Measurements from ENCODE around the gene TSTD2. TPM values are rescaled to one million over a fixed set of nuclear protein-coding genes. Genes with fewer than 3 reads are reported as not detected.

TSTD2 gene
- total RNA-seq, 1 experiment from 2014 or later: 16.8 TPM

DNA sequence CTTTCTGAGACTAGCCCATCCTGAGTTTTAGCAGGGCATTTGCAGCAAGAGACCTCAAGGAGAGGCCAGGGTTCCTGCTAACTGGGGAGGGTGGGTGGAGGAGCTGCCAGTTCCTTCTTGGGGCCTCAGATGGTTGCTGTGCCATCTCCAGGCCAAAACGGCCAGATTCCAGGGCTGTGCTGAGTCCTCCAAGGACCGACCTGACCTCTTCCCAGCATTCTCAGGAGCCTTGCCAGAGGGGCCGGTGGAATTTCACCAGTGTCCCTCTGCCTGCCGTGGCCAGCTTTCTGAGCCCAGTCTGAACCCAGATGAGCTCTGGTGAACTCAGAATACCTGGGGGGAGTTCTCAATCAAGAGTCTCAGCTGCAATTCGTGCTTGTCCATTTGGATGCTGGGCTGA lies 54.3 kb downstream of the TSTD2 start:
- DNase-seq (ENCODE audit: low spot score) (no peak), ATAC-seq (no peak)
- no peaks in the 10 kb centered on the region for H3K9me3 Mint-ChIP-seq
- TF ChIP-seq, protein P1, sequence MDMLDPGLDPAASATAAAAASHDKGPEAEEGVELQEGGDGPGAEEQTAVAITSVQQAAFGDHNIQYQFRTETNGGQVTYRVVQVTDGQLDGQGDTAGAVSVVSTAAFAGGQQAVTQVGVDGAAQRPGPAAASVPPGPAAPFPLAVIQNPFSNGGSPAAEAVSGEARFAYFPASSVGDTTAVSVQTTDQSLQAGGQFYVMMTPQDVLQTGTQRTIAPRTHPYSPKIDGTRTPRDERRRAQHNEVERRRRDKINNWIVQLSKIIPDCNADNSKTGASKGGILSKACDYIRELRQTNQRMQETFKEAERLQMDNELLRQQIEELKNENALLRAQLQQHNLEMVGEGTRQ (CRISPR knock-in tag; IDR thresholded peaks at IDR 0.05): no peak
- TF ChIP-seq HMGA2 (CRISPR knock-in tag; IDR thresholded peaks at IDR 0.05) (no peak), IRF2 (CRISPR knock-in tag; IDR thresholded peaks at IDR 0.05; ENCODE audit: borderline replicate concordance, low read depth) (no peak), FOXP1 (CRISPR knock-in tag; IDR thresholded peaks at IDR 0.05; ENCODE audit: borderline replicate concordance) (no peak), ZNF263 (CRISPR knock-in tag; IDR thresholded peaks at IDR 0.05; ENCODE audit: low read depth) (no peak), EMX1 (CRISPR knock-in tag; IDR thresholded peaks at IDR 0.05) (no peak), NFE2L1 (CRISPR knock-in tag; IDR thresholded peaks at IDR 0.05) (no peak), GTF2I (CRISPR knock-in tag; conservative IDR thresholded peaks at IDR 0.05) (no peak), NFATC4 (CRISPR knock-in tag; IDR thresholded peaks at IDR 0.05) (no peak), NFYB (CRISPR knock-in tag; conservative IDR thresholded peaks at IDR 0.05; ENCODE audit: low read depth) (no peak)
- TF ChIP-seq, protein P2, sequence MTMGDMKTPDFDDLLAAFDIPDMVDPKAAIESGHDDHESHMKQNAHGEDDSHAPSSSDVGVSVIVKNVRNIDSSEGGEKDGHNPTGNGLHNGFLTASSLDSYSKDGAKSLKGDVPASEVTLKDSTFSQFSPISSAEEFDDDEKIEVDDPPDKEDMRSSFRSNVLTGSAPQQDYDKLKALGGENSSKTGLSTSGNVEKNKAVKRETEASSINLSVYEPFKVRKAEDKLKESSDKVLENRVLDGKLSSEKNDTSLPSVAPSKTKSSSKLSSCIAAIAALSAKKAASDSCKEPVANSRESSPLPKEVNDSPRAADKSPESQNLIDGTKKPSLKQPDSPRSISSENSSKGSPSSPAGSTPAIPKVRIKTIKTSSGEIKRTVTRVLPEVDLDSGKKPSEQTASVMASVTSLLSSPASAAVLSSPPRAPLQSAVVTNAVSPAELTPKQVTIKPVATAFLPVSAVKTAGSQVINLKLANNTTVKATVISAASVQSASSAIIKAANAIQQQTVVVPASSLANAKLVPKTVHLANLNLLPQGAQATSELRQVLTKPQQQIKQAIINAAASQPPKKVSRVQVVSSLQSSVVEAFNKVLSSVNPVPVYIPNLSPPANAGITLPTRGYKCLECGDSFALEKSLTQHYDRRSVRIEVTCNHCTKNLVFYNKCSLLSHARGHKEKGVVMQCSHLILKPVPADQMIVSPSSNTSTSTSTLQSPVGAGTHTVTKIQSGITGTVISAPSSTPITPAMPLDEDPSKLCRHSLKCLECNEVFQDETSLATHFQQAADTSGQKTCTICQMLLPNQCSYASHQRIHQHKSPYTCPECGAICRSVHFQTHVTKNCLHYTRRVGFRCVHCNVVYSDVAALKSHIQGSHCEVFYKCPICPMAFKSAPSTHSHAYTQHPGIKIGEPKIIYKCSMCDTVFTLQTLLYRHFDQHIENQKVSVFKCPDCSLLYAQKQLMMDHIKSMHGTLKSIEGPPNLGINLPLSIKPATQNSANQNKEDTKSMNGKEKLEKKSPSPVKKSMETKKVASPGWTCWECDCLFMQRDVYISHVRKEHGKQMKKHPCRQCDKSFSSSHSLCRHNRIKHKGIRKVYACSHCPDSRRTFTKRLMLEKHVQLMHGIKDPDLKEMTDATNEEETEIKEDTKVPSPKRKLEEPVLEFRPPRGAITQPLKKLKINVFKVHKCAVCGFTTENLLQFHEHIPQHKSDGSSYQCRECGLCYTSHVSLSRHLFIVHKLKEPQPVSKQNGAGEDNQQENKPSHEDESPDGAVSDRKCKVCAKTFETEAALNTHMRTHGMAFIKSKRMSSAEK (CRISPR knock-in tag; IDR thresholded peaks at IDR 0.05; ENCODE audit: borderline replicate concordance): no peak
- TF ChIP-seq, protein P3, sequence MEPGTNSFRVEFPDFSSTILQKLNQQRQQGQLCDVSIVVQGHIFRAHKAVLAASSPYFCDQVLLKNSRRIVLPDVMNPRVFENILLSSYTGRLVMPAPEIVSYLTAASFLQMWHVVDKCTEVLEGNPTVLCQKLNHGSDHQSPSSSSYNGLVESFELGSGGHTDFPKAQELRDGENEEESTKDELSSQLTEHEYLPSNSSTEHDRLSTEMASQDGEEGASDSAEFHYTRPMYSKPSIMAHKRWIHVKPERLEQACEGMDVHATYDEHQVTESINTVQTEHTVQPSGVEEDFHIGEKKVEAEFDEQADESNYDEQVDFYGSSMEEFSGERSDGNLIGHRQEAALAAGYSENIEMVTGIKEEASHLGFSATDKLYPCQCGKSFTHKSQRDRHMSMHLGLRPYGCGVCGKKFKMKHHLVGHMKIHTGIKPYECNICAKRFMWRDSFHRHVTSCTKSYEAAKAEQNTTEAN (CRISPR knock-in tag; IDR thresholded peaks at IDR 0.05): no peak
- TF ChIP-seq, protein P4, sequence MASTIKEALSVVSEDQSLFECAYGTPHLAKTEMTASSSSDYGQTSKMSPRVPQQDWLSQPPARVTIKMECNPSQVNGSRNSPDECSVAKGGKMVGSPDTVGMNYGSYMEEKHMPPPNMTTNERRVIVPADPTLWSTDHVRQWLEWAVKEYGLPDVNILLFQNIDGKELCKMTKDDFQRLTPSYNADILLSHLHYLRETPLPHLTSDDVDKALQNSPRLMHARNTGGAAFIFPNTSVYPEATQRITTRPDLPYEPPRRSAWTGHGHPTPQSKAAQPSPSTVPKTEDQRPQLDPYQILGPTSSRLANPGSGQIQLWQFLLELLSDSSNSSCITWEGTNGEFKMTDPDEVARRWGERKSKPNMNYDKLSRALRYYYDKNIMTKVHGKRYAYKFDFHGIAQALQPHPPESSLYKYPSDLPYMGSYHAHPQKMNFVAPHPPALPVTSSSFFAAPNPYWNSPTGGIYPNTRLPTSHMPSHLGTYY (CRISPR knock-in tag; IDR thresholded peaks at IDR 0.05): no peak
- TF ChIP-seq, protein P5, sequence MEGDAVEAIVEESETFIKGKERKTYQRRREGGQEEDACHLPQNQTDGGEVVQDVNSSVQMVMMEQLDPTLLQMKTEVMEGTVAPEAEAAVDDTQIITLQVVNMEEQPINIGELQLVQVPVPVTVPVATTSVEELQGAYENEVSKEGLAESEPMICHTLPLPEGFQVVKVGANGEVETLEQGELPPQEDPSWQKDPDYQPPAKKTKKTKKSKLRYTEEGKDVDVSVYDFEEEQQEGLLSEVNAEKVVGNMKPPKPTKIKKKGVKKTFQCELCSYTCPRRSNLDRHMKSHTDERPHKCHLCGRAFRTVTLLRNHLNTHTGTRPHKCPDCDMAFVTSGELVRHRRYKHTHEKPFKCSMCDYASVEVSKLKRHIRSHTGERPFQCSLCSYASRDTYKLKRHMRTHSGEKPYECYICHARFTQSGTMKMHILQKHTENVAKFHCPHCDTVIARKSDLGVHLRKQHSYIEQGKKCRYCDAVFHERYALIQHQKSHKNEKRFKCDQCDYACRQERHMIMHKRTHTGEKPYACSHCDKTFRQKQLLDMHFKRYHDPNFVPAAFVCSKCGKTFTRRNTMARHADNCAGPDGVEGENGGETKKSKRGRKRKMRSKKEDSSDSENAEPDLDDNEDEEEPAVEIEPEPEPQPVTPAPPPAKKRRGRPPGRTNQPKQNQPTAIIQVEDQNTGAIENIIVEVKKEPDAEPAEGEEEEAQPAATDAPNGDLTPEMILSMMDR (IDR thresholded peaks at IDR 0.05): no peak
- H3K36me3 Mint-ChIP-seq: no peaks in the 10 kb centered on the region
- H3K4me1 Mint-ChIP-seq: no peaks in the 10 kb centered on the region
- ChIA-PET CTCF (interaction anchor here (2.0 kb wide), 1 partner anchor 20 kb away, joined by 11 read pairs; no protein-coding TSS in a partner anchor), POLR2A (interaction anchor here (0.5 kb wide), 1 partner anchor 54 kb away, joined by 3 read pairs; no protein-coding TSS in a partner anchor)
- H3K27me3 Mint-ChIP-seq (ENCODE audit: low read depth): peaks cover 5% of the 10 kb centered on the region; the same call in 1 of the 2 replicates
- H3K27ac Mint-ChIP-seq: no peak overlapping the region
- no peak overlapping the region for H3K4me3 Mint-ChIP-seq

DNA sequence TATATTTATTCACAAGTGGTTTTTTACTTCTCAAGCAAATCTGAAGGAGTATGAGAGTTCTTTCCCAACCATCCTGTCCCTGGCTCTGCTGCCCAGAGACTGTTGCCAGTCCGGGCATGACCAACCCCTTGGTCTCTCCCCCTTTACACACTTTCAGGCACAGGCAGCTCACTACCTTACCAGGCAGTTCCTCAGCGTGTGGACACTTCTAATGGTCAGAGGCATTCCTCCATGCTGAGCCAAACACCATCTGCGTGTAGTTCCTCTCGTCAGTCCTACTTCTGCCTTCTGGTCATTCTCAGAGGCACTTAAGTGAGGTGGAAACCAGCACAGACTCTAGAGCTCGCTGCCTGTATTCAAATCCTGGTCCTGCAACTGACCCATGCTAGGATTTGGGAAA lies 56.1 kb downstream of the TSTD2 start:
- Mint-ChIP-seq H3K27me3 (ENCODE audit: low read depth) (peaks cover 5% of the 10 kb centered on the region), H3K4me3 (no peak overlapping the region), H3K4me1 (no peaks in the 10 kb centered on the region), H3K36me3 (no peaks in the 10 kb centered on the region), H3K9me3 (no peaks in the 10 kb centered on the region), H3K27ac (no peak overlapping the region)
- DNase-seq (ENCODE audit: low spot score) (no peak), ATAC-seq (no peak)
- CTCF ChIA-PET: no interaction called here
- POLR2A ChIA-PET: no interaction called here
- TF ChIP-seq ETV6 (CRISPR knock-in tag; IDR thresholded peaks at IDR 0.05): no peak
- TF ChIP-seq, protein P6, sequence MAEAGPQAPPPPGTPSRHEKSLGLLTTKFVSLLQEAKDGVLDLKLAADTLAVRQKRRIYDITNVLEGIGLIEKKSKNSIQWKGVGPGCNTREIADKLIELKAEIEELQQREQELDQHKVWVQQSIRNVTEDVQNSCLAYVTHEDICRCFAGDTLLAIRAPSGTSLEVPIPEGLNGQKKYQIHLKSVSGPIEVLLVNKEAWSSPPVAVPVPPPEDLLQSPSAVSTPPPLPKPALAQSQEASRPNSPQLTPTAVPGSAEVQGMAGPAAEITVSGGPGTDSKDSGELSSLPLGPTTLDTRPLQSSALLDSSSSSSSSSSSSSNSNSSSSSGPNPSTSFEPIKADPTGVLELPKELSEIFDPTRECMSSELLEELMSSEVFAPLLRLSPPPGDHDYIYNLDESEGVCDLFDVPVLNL (CRISPR knock-in tag; IDR thresholded peaks at IDR 0.05; ENCODE audit: borderline replicate concordance, low read depth): no peak
- TF ChIP-seq, protein P7, sequence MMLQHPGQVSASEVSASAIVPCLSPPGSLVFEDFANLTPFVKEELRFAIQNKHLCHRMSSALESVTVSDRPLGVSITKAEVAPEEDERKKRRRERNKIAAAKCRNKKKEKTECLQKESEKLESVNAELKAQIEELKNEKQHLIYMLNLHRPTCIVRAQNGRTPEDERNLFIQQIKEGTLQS (CRISPR knock-in tag; conservative IDR thresholded peaks at IDR 0.05): no peak
- TF ChIP-seq, protein P8, sequence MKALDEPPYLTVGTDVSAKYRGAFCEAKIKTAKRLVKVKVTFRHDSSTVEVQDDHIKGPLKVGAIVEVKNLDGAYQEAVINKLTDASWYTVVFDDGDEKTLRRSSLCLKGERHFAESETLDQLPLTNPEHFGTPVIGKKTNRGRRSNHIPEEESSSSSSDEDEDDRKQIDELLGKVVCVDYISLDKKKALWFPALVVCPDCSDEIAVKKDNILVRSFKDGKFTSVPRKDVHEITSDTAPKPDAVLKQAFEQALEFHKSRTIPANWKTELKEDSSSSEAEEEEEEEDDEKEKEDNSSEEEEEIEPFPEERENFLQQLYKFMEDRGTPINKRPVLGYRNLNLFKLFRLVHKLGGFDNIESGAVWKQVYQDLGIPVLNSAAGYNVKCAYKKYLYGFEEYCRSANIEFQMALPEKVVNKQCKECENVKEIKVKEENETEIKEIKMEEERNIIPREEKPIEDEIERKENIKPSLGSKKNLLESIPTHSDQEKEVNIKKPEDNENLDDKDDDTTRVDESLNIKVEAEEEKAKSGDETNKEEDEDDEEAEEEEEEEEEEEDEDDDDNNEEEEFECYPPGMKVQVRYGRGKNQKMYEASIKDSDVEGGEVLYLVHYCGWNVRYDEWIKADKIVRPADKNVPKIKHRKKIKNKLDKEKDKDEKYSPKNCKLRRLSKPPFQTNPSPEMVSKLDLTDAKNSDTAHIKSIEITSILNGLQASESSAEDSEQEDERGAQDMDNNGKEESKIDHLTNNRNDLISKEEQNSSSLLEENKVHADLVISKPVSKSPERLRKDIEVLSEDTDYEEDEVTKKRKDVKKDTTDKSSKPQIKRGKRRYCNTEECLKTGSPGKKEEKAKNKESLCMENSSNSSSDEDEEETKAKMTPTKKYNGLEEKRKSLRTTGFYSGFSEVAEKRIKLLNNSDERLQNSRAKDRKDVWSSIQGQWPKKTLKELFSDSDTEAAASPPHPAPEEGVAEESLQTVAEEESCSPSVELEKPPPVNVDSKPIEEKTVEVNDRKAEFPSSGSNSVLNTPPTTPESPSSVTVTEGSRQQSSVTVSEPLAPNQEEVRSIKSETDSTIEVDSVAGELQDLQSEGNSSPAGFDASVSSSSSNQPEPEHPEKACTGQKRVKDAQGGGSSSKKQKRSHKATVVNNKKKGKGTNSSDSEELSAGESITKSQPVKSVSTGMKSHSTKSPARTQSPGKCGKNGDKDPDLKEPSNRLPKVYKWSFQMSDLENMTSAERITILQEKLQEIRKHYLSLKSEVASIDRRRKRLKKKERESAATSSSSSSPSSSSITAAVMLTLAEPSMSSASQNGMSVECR (CRISPR knock-in tag; IDR thresholded peaks at IDR 0.05; ENCODE audit: borderline replicate concordance): no peak
- TF ChIP-seq PRRX2 (CRISPR knock-in tag; IDR thresholded peaks at IDR 0.05): no peak
- TF ChIP-seq ZNF121 (CRISPR knock-in tag; IDR thresholded peaks at IDR 0.05): no peak
